Measurements from ENCODE around the gene LHX2.
A peak's percentile ranks its signal among the peaks of the same experiment; 100 is the strongest.

LHX2 gene

GRCh38 chr9:124035001-124035650 lies 23.6 kb downstream of the LHX2 start:
- DNase-seq: no peak

- no peak for DNase-seq
Measured at GRCh38 chr9:124036578-124036977, 25.0 kb downstream of the LHX2 start.

DNA sequence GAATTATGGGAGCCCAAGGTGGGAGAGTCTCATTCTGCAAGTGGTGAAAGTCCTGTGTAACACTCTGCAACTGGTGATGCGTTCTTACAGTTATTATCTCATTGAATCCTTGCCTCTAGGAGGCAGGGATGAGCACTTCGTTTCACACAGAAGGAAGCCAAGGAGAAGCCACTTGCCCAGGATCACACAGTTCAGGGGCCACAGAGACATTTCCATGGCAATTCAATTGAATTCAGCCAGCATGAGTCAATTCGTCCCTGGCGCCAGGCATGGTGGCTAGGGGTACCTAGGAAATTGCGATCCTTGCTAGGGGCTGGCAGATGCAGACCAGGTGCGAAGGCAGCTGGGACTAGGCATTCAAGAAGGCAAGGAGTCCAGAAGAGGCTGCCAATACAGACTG lies 26.2 kb downstream of the LHX2 start:
- no peak for DNase-seq

DNA sequence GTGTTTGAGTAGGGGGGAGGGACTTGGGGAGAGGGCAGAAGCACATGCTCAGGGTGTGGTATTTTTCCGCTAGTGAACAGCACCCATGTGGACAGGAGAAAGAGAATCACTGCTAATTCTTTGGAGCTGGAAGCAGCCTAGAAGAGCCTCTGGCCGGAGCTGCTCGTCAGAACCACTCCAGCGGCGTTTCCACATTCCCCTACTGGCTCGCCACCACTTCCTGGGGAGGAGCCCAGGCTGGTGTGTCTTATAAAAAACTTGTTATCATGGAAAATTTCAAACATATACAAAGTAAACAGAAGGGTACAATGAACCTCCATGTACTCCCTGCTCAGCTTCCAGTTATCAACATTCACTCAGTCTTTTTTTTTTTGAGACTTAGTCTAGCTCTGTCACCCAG lies 26.7 kb downstream of the LHX2 start:
- no peak for DNase-seq

GRCh38 chr9:124038790-124039633 lies 27.4 kb downstream of the LHX2 start:
- no peak for DNase-seq

DNA sequence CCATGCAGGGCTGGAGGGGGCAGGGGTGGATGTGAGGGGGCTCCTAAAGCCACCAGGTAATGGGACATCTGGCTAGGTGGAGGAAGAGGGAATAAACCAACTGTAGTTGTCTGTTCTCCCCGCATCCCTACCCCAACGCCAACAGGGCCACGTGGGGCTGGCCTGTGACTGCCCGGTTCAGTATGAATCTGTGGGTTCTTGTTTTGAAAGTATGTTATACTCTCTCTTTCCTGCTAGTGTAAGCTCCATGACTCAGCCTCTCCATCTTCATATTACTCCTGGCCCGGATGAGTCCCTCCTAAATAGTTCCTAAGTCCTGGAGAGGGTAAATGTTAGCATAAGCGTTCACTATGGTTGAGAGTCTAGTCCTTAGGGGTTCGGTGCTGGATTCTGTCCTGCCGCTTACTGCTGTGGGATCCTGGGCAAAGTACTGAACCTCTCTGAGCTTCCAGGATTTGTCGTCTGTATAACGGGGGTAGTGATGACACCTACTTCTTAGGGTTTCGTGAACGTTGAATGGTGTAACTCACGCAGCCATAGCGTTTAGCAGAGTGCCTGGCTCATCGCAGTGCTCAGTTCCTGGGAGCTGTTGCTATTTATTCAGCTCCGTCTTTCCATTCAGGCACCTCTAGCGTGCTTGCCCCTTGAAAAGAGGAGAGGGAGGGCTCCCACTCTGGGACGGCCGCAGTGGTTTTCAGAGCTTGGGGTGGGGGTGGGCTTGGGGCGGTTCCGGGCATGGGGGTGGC lies 28.8 kb downstream of the LHX2 start:
- peak; percentile 33 for DNase-seq

- peak; percentile 58 for DNase-seq
Measured at GRCh38 chr9:124040935-124041816, 29.6 kb downstream of the LHX2 start.

- no peak for DNase-seq
Measured at GRCh38 chr9:124041817-124042116, 30.2 kb downstream of the LHX2 start.

- DNase-seq: no peak
Measured at GRCh38 chr9:124042201-124042721, 30.7 kb downstream of the LHX2 start.

DNA sequence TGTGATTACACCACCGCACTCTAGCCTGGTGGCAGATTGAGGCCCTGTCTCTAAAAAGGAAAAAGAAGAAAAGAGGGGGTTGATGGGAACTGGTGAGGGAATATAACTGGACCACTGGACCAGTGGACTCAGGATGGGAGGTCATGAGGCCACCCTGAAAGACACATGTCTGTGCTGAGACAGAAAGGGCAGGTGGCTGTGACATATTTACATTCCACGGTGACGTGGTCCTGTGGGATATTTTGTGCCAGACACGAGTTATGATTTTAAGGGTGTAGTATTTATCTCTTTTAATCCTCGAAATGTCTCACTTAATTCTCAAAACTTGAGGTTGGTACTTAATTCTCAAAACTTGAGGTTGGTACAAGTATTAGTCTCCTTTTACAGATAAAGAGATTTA lies 32.9 kb downstream of the LHX2 start:
- DNase-seq: no peak

DNA sequence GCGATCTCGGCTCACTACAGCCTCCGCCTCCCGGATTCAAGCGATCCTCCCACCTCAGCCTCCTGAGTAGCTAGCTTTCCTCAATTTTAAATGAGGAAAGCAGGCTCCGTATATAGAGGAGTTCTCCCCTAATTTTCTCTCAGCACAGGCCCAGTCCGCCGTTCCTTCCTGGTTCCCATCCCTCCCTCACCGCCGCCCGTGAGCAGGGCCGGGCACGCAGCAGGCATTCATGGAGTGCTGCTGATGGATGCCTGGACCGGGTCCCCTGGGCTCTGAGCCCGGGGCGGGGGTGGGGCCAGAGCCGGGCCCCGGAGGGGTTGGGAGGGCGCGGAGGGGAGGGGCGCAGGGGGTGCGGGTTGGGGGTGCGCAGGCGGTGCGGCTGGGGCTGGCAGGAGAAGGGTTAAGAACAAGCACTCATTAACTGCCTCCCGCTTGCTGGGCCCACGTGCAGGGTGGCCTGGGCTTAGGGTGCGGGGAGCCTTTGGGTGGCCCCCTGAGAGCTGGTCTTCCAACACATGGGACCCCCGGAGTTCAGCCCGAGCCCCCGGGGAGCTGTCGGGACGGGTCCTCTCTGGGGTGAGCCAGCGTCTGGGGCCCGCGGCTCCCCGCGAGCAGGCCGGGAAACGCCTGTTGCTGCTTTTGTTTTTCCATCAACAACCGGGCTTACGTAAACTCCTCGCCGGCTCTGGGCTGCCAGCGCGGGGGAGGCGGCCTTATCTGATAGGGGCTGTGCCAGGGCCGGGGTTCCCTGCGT lies 33.7 kb downstream of the LHX2 start:
- DNase-seq: no peak

DNA sequence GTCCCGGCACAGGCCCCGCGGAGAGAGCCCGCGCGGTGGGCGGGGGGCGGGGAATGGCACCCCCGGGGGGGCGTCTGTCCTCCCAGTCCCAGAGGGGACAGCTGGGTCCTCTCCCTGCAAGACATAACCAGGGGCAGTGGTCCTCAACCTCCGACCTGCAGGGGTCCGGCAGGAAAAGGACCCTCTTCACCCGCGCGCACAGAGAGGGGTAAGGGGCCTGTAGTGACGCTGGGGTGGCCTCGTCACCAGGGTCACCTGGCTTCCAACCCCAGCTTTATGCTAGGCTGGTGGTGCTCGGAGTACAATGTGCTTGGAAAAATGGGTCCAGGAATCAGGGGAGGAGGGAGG lies 34.2 kb downstream of the LHX2 start:
- DNase-seq: no peak

- no peak for DNase-seq
Measured at GRCh38 chr9:124046189-124046588, 34.6 kb downstream of the LHX2 start.

- DNase-seq: no peak
Measured at GRCh38 chr9:124047251-124047672, 35.7 kb downstream of the LHX2 start.

GRCh38 chr9:124050955-124051354 lies 39.4 kb downstream of the LHX2 start:
- no peak for DNase-seq

DNA sequence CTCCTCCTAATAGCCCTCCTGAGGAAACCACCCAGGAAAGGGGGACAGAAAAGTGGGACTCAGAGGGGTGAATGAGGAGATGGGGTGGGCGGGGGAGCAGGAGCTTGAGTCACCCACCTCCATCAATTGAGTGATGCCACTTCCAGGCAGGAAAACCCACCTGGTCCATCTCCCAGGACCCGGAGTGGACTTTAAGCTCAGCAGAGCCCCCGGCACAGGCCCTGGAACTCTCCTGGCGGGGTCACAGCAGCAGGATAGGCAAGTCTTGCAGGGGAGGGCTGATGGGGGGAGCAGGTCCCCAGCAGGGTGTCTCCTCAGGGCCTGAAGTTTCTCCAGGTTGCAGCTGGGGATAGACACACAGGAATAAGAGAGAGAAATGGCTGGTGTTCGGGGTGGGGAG lies 40.8 kb downstream of the LHX2 start:
- DNase-seq: no peak

DNA sequence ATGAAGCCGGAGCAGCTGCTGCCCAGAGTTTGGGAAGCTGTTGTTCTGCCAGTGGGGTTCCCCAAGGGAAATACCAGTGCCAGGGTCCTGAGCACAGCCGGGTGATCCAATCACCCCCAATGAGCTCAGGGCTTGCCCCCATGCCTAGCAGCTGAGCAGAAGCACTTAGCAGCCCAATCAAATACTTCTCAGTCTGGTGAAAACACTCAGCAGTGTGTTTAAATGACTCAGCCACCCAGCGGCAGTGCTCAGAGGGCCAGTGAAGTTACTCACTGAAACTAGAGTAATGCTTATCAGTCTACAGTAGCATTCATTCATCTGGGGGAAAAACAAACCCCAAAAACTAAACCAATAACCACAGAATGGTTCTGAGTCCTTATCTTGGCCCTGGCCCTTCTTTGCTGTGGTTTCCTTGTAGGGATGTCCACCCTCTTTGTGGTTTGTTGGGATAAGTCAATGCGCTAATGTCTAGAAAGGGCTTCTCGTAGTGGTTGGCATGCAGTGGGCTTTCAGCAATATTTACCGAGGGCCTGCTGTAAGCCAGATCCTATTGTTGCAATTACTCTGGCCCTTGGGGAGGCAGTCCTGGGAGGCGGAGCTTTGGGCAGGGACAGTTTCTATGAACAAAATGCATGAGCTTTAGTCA lies 43.1 kb downstream of the LHX2 start:
- peak; percentile 79 for DNase-seq

GRCh38 chr9:124060844-124061605 lies 49.5 kb downstream of the LHX2 start:
- DNase-seq: no peak

DNA sequence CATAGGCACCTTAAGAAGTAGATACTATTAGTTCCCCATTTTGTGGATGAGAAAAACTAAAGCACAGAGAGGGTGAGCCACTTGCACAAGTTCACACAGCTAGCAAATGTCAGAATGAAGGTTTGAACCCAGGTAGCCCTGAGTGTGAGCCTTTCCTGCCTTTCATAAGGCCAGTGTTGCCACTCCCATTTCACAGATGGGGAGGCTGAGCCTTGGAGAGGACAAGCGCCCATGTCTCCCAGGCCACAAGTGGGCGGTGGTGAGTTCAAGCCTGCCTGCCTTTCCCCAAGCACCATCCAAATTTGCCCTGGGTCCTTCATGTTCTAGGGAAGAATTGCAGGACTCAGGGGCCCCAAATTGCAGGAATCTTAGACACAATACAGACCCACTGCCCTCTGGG lies 50.6 kb downstream of the LHX2 start:
- DNase-seq: no peak

DNA sequence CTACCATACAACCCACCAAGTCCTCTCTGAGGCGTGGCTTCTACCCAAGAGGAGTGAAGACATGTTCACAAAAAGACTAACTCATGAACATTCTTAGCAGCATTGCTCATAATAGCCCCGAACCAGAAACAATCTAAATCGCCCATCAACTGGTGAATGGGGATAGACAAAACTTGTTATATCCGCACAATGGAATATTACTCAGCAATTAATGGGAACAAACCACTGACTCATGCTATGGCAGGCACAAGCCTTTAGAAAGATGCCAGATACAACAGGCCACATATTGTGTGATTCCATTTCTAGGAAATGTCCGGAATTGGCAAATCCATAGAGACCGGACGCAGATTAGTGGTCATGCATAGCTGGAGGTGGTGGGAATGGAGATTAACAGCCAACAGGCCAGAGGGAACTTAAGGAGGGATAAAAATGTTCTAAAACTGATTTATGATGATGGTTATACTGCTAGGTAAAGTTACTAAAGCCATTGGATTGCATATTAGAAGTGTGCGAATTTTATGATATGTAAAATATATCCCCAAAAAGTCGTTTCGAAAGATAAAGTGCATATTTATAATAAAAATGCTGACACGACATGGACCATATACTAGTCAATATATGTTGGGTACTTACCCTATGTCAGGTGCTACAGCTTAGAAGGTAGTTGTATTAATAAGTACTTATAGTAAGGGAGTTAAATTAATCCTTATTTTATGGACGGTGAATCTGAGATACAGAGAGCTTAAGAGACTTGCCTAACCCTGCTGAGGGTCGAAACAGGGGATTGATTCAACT lies 55.4 kb downstream of the LHX2 start:
- DNase-seq: no peak

Measured in activated CD4-positive, alpha-beta T cell treated with anti-CD3 and anti-CD28 coated beads, Interleukin-2, Interleukin-6, amounts not matched to agents 100 ng/mL and 50 ng/mL, durations not matched to agents 16 hours and 8 hours (primary cell).